ENCODE data around the gene HTR5A.

The HTR5A gene

GRCh38 chr7:155104913-155105312, 34.8 kb downstream of the HTR5A start:
- TF ChIP-seq CTCF (IDR thresholded peaks at IDR 0.05; ENCODE audit: borderline replicate concordance, insufficient read depth, low read depth, low read length), result no peak
- no peak overlapping the region for H3K4me3 ChIP-seq (ENCODE audit: low read depth, low read length)

- no peak overlapping the region for H3K4me3 ChIP-seq (ENCODE audit: low read depth, low read length)
- no peak for TF ChIP-seq CTCF (IDR thresholded peaks at IDR 0.05; ENCODE audit: borderline replicate concordance, insufficient read depth, low read depth, low read length)
These were observed 36.2 kb downstream of the HTR5A start for GRCh38 chr7:155106356-155106755.

- no peak for TF ChIP-seq CTCF (IDR thresholded peaks at IDR 0.05; ENCODE audit: borderline replicate concordance, insufficient read depth, low read depth, low read length)
- H3K4me3 ChIP-seq (ENCODE audit: low read depth, low read length), result no peak overlapping the region
These were observed 37.0 kb downstream of the HTR5A start for GRCh38 chr7:155107126-155107525.

- TF ChIP-seq CTCF (IDR thresholded peaks at IDR 0.05; ENCODE audit: borderline replicate concordance, insufficient read depth, low read depth, low read length), result no peak
These were observed 38.2 kb downstream of the HTR5A start for GRCh38 chr7:155108144-155108901.

GRCh38 chr7:155109121-155109520, 39.0 kb downstream of the HTR5A start:
- no peak for TF ChIP-seq CTCF (IDR thresholded peaks at IDR 0.05; ENCODE audit: borderline replicate concordance, insufficient read depth, low read depth, low read length)
- no peak overlapping the region for H3K4me3 ChIP-seq (ENCODE audit: low read depth, low read length)

More at GRCh38 chr7:155108144-155108901, 38.2 kb downstream of the HTR5A start:
- no peak overlapping the region for H3K4me3 ChIP-seq (ENCODE audit: low read depth, low read length)

- no peak for TF ChIP-seq CTCF (IDR thresholded peaks at IDR 0.05; ENCODE audit: borderline replicate concordance, insufficient read depth, low read depth, low read length)
These were observed 45.2 kb downstream of the HTR5A start for GRCh38 chr7:155115288-155115687.

GRCh38 chr7:155119801-155120382, 49.8 kb downstream of the HTR5A start:
- no peak for TF ChIP-seq CTCF (IDR thresholded peaks at IDR 0.05; ENCODE audit: borderline replicate concordance, insufficient read depth, low read depth, low read length)
- no peak overlapping the region for H3K4me3 ChIP-seq (ENCODE audit: low read depth, low read length)

More at GRCh38 chr7:155115288-155115687, 45.2 kb downstream of the HTR5A start:
- H3K4me3 ChIP-seq (ENCODE audit: low read depth, low read length), result no peak overlapping the region
